22Rv1 (cell line): Measurements from ENCODE around the gene ASB14.

Experiments used
- H3K27ac ChIP-seq: fragments of 450-650 bp; 2 replicates; pipeline ENCODE4 v1.5.1; 2017
- CTCF ChIP-seq: fragments of 450-650 bp; IDR thresholded peaks from 2 replicates; pipeline ENCODE4 v1.5.1; 2017; ENCODE audit warnings: mild to moderate bottlenecking
- ZFX ChIP-seq: fragments of 450-650 bp; IDR thresholded peaks from 2 replicates; pipeline ENCODE4 v1.6.1; 2017; ENCODE audit warnings: antibody characterized with exemption, borderline replicate concordance

The ASB14 gene

GRCh38 chr3:57256844-57257243 lies 35.6 kb downstream of the ASB14 start:
- TF ChIP-seq CTCF (no peak), ZFX (no peak)
- H3K27ac ChIP-seq, result no peak overlapping the region

- TF ChIP-seq ZFX, result no peak
- TF ChIP-seq CTCF, result no peak
- H3K27ac ChIP-seq, result no peak overlapping the region
Measured at GRCh38 chr3:57252404-57252803, 40.1 kb downstream of the ASB14 start.

- H3K27ac ChIP-seq, result no peak overlapping the region
- TF ChIP-seq CTCF, result no peak
- TF ChIP-seq ZFX, result no peak
Measured at GRCh38 chr3:57244946-57245345, 47.5 kb downstream of the ASB14 start.

DNA sequence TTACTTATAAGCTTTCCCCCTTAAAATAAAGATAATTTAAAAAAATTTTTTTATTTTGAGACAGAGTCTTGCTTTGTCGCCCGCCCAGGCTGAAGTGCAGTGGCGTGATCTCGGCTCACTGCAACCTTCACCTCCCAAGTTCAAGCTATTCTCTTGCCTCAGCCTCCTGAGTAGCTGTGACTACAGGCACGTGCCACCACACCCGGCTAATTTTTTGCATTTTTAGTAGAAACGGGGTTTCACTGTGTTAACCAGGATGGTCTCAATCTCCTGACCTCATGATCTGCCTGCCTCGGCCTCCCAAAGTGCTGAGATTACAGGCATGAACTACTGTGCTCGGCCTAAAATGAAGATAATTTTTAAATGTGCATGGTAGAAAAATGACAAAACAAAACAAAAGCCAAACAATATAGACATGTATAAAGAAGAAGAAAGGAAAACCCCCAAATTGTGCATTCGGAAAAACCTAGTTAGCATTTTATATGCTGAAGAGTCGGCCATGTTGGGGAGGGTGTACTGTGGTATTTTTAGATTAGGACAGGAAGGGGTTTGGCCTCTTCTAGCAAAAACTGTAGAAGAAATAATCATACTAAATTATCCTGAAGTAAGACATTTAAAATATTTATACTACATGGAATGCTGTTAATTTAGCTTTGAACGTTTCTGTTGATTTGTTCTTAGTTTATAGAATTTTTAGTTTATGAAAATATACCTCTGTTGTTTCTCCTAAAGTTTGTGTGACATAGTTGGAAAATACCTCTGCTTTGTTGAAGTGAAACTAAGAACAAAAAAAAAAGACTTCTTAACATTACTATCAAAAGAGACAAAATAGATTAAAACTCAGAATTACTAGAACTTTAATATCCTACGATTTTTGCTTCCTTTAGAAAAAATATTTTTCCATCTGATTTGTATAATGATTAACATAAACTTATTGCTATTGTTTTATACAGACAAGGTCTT lies 57.6 kb downstream of the ASB14 start:
- TF ChIP-seq CTCF (no peak), ZFX (no peak)
- H3K27ac ChIP-seq, result no peak overlapping the region

DNA sequence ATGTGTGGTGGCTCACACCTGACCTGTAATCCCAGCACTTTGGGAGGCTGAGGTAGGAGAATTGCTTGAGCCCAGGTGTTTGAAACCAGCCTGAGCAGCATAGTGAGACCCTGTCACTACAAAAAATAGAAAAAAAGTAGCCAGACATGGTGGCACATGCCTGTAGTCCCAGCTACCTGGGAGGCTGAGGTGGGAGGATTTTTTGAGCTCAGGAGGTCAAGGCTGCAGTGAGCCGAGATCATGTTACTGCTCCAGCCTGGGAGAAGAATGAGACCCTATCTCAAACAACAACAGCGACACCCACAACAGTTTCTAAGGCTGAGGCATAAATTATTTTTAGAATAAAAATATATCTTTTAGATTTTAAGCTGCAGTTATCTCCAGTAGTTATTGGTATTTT lies 58.7 kb downstream of the ASB14 start:
- no peak overlapping the region for H3K27ac ChIP-seq
- TF ChIP-seq CTCF (no peak), ZFX (no peak)

GRCh38 chr3:57230006-57230405 lies 62.5 kb downstream of the ASB14 start:
- no peak overlapping the region for H3K27ac ChIP-seq

More at GRCh38 chr3:57230006-57230405, 62.5 kb downstream of the ASB14 start:
- no peak for TF ChIP-seq ZFX
- TF ChIP-seq CTCF, result no peak
